Liver (tissue), 3 donors: Measurements from ENCODE around the gene CWC27.

Experiments used
- CTCF ChIP-seq: fragments of 150-350 bp; IDR thresholded peaks from 2 replicates; pipeline ENCODE4 v1.5.1; 2017; ENCODE audit warnings: improper control_type of control experiment, low read depth, low read length; ENCODE audit not compliant: missing input control
- EGR1 ChIP-seq, 2 donors: IDR thresholded peaks; 2 replicates each; pipeline ENCODE4 v1.6.1; 2016 to 2018; ENCODE audit warnings: antibody characterized with exemption in 2 of 2, low read depth in 2 of 2
- FOXA1 ChIP-seq: IDR thresholded peaks from 2 replicates; pipeline ENCODE4 v1.6.1; 2016; ENCODE audit warnings: antibody characterized with exemption
- GABPA ChIP-seq, 2 donors: IDR thresholded peaks in 1 of 2; conservative IDR thresholded peaks in 1 of 2; 2 replicates each; pipeline ENCODE4 v1.6.1; 2016; ENCODE audit warnings: antibody characterized with exemption in 2 of 2, mild to moderate bottlenecking in 1 of 2, moderate library complexity in 1 of 2
- JUND ChIP-seq, 2 donors: IDR thresholded peaks; 2 replicates each; pipeline ENCODE4 v1.6.1; 2016; ENCODE audit warnings: antibody characterized with exemption in 2 of 2
- RAD21 ChIP-seq, 2 donors: IDR thresholded peaks; 2 replicates each; pipeline ENCODE4 v1.6.1; 2016; ENCODE audit warnings: antibody characterized with exemption in 2 of 2, mild to moderate bottlenecking in 2 of 2
- RXRA ChIP-seq, 2 donors: IDR thresholded peaks; 2 replicates each; pipeline ENCODE4 v1.6.1; 2017 to 2018; ENCODE audit warnings: antibody characterized with exemption in 2 of 2, mild to moderate bottlenecking in 1 of 2
- SP1 ChIP-seq: IDR thresholded peaks from 2 replicates; pipeline ENCODE4 v1.6.1; 2018; ENCODE audit warnings: antibody characterized with exemption, mild to moderate bottlenecking
- TAF1 ChIP-seq: conservative IDR thresholded peaks from 2 replicates; pipeline ENCODE4 v1.6.1; 2016; ENCODE audit warnings: antibody characterized with exemption, mild to moderate bottlenecking
- YY1 ChIP-seq: IDR thresholded peaks from 2 replicates; pipeline ENCODE4 v1.6.1; 2016; ENCODE audit warnings: antibody characterized with exemption, mild to moderate bottlenecking
- ZBTB33 ChIP-seq: IDR thresholded peaks from 2 replicates; pipeline ENCODE4 v1.6.1; 2016; ENCODE audit warnings: antibody characterized with exemption
- TF ChIP-seq, protein P1 (sequence below): IDR thresholded peaks from 2 replicates; pipeline ENCODE4 v1.6.1; 2016; ENCODE audit warnings: antibody characterized with exemption, mild to moderate bottlenecking
- donor health status: healthy.
- donor health status: healthy.

GRCh38 chr5:65029178-65029577, 260.4 kb downstream of the CWC27 start:
- TF ChIP-seq CTCF (no peak), TAF1 (no peak), FOXA1 (no peak), EGR1 (IDR thresholded peaks at IDR 0.05; ENCODE audit: low read depth in 2 of 2) (no peak), JUND (IDR thresholded peaks at IDR 0.05) (no peak), YY1 (no peak), RAD21 (IDR thresholded peaks at IDR 0.05) (no peak), SP1 (no peak), GABPA (IDR thresholded peaks at IDR 0.05 in 1 of 2, conservative IDR thresholded peaks at IDR 0.05 in 1 of 2) (no peak), ZBTB33 (no peak), RXRA (IDR thresholded peaks at IDR 0.05) (no peak)
- TF ChIP-seq, protein P1, sequence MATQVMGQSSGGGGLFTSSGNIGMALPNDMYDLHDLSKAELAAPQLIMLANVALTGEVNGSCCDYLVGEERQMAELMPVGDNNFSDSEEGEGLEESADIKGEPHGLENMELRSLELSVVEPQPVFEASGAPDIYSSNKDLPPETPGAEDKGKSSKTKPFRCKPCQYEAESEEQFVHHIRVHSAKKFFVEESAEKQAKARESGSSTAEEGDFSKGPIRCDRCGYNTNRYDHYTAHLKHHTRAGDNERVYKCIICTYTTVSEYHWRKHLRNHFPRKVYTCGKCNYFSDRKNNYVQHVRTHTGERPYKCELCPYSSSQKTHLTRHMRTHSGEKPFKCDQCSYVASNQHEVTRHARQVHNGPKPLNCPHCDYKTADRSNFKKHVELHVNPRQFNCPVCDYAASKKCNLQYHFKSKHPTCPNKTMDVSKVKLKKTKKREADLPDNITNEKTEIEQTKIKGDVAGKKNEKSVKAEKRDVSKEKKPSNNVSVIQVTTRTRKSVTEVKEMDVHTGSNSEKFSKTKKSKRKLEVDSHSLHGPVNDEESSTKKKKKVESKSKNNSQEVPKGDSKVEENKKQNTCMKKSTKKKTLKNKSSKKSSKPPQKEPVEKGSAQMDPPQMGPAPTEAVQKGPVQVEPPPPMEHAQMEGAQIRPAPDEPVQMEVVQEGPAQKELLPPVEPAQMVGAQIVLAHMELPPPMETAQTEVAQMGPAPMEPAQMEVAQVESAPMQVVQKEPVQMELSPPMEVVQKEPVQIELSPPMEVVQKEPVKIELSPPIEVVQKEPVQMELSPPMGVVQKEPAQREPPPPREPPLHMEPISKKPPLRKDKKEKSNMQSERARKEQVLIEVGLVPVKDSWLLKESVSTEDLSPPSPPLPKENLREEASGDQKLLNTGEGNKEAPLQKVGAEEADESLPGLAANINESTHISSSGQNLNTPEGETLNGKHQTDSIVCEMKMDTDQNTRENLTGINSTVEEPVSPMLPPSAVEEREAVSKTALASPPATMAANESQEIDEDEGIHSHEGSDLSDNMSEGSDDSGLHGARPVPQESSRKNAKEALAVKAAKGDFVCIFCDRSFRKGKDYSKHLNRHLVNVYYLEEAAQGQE: no peak
